ENCODE results near the gene GRAMD1B. TPM values are rescaled to one million over a fixed set of nuclear protein-coding genes. Genes with fewer than 3 reads are reported as not detected.

The GRAMD1B gene
- total and polyA plus RNA-seq, 4 donors: 0.29 to 2.6 (median 1.3) TPM

GRCh38 chr11:123381149-123381548, 48.9 kb upstream of the GRAMD1B start (continued):
- TF ChIP-seq REST (IDR thresholded peaks at IDR 0.05) (no peak), YY1 (IDR thresholded peaks at IDR 0.05) (no peak), RAD21 (IDR thresholded peaks at IDR 0.05) (no peak)

GRCh38 chr11:123381817-123382554, 48.1 kb upstream of the GRAMD1B start:
- TF ChIP-seq RAD21 (IDR thresholded peaks at IDR 0.05) (no peak), NR2F2 (IDR thresholded peaks at IDR 0.05) (no peak)
- Histone ChIP-seq H3K4me1 (ENCODE audit: control insufficient read depth in 4 of 4, insufficient read depth in 4 of 4, low read length in 3 of 4) (no peaks in the 10 kb centered on the region), H3K36me3 (ENCODE audit: control insufficient read depth in 4 of 4, insufficient read depth in 3 of 4, low read depth in 1 of 4, low read length in 3 of 4) (no peaks in the 10 kb centered on the region), H3K27me3 (ENCODE audit: control insufficient read depth in 4 of 4, insufficient read depth in 4 of 4, low read length in 3 of 4) (peaks cover 0 to 7% (median 0%) of the 10 kb centered on the region in 4 donors), H3K27ac (ENCODE audit: low read depth in 1 of 2, low read length in 2 of 2) (no peak overlapping the region), H3K4me3 (ENCODE audit: low read depth in 1 of 3, low read length in 3 of 3) (no peak overlapping the region), H3K9me3 (ENCODE audit: control insufficient read depth in 4 of 4, low read length in 3 of 4) (no peaks in the 10 kb centered on the region), H3K9ac (ENCODE audit: low read depth in 1 of 2, low read length in 2 of 2) (no peak overlapping the region)
- DNase-seq (ENCODE audit: low spot score): no peak
- WGBS: 76% methylated on average over 4 of the region's 4 CpGs

DNA sequence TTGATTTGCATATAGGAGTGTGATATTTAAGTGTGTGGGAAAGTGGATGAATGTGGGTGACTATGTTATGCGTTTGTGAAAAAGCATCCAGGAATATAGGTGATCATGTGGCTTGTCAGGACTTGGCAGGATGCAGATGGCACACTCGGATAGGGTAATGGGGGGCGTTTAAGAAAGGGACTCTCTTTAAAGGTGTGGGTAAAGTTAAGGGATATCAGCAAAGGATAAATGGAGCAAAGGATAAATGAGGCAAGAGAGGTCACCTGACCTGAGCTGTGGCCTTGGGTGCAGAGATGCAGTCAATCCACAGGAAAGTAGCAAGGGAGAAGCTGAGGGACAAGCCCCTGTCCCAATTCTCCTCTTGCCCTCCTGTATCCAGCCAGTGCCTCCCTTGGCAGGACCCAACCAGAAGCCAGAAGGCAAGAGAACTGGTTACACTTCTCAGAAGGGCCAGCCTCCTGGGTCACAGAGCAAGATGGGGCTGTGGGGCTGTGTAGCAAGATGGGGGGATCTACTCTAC, 47.5 kb upstream of the GRAMD1B start:
- no peak overlapping the region for H3K9ac ChIP-seq (ENCODE audit: low read depth in 1 of 2, low read length in 2 of 2)
- H3K27me3 ChIP-seq (ENCODE audit: control insufficient read depth in 4 of 4, insufficient read depth in 4 of 4, low read length in 3 of 4): peaks cover 0 to 4% (median 0%) of the 10 kb centered on the region in 4 donors
- no peak overlapping the region for H3K4me3 ChIP-seq (ENCODE audit: low read depth in 1 of 3, low read length in 3 of 3)
- H3K36me3 ChIP-seq (ENCODE audit: control insufficient read depth in 4 of 4, insufficient read depth in 3 of 4, low read depth in 1 of 4, low read length in 3 of 4): no peaks in the 10 kb centered on the region
- no peaks in the 10 kb centered on the region for H3K9me3 ChIP-seq (ENCODE audit: control insufficient read depth in 4 of 4, low read length in 3 of 4)
- H3K4me1 ChIP-seq (ENCODE audit: control insufficient read depth in 4 of 4, insufficient read depth in 4 of 4, low read length in 3 of 4): no peaks in the 10 kb centered on the region
- no peak overlapping the region for H3K27ac ChIP-seq (ENCODE audit: low read depth in 1 of 2, low read length in 2 of 2)
- no peak for TF ChIP-seq HNF4G (IDR thresholded peaks at IDR 0.05)
- no peak for TF ChIP-seq SP1 (IDR thresholded peaks at IDR 0.05)
- TF ChIP-seq FOXA2 (IDR thresholded peaks at IDR 0.05): no peak
- TF ChIP-seq YY1 (IDR thresholded peaks at IDR 0.05): no peak
- TF ChIP-seq JUND (IDR thresholded peaks at IDR 0.05): no peak
- no peak for TF ChIP-seq ATF3 (IDR thresholded peaks at IDR 0.05)
- TF ChIP-seq RAD21 (IDR thresholded peaks at IDR 0.05): no peak
- TF ChIP-seq HNF4A (conservative IDR thresholded peaks at IDR 0.05): no peak
- TF ChIP-seq, protein P1, sequence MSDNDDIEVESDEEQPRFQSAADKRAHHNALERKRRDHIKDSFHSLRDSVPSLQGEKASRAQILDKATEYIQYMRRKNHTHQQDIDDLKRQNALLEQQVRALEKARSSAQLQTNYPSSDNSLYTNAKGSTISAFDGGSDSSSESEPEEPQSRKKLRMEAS (IDR thresholded peaks at IDR 0.05): no peak
- no peak for TF ChIP-seq NR2F2 (IDR thresholded peaks at IDR 0.05)
- no peak for TF ChIP-seq CTCF (IDR thresholded peaks at IDR 0.05; ENCODE audit: low read depth, low read length, missing input control)
- TF ChIP-seq TAF1 (conservative IDR thresholded peaks at IDR 0.05): no peak
- TF ChIP-seq EGR1 (IDR thresholded peaks at IDR 0.05; ENCODE audit: low read depth in 2 of 2): no peak
- TF ChIP-seq, protein P2, sequence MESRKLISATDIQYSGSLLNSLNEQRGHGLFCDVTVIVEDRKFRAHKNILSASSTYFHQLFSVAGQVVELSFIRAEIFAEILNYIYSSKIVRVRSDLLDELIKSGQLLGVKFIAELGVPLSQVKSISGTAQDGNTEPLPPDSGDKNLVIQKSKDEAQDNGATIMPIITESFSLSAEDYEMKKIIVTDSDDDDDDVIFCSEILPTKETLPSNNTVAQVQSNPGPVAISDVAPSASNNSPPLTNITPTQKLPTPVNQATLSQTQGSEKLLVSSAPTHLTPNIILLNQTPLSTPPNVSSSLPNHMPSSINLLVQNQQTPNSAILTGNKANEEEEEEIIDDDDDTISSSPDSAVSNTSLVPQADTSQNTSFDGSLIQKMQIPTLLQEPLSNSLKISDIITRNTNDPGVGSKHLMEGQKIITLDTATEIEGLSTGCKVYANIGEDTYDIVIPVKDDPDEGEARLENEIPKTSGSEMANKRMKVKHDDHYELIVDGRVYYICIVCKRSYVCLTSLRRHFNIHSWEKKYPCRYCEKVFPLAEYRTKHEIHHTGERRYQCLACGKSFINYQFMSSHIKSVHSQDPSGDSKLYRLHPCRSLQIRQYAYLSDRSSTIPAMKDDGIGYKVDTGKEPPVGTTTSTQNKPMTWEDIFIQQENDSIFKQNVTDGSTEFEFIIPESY (IDR thresholded peaks at IDR 0.05): no peak
- TF ChIP-seq REST (IDR thresholded peaks at IDR 0.05): no peak
- no peak for TF ChIP-seq RXRA (IDR thresholded peaks at IDR 0.05)
- TF ChIP-seq GABPA (IDR thresholded peaks at IDR 0.05 in 1 of 2, conservative IDR thresholded peaks at IDR 0.05 in 1 of 2): no peak
- no peak for TF ChIP-seq FOXA1 (IDR thresholded peaks at IDR 0.05)
- DNase-seq (ENCODE audit: low spot score): no peak
- WGBS: 69% methylated on average over 3 of the region's 3 CpGs

Data from liver (tissue), 9 donors.